GM12873 (cell line): ENCODE measurements around the gene PPP1R9A.

Experiments used
- CTCF ChIP-seq: IDR thresholded peaks from 2 replicates; pipeline ENCODE4 v1.5.1; 2012; ENCODE audit warnings: low read depth, mild to moderate bottlenecking, moderate library complexity, low read length, control low read depth; ENCODE audit not compliant: insufficient read depth; ENCODE audit errors: missing control alignments

Gene PPP1R9A

GRCh38 chr7:95303013-95303905, 395.9 kb downstream of the PPP1R9A start:
- no peak for TF ChIP-seq CTCF

- no peak for TF ChIP-seq CTCF
Observed at GRCh38 chr7:95304990-95305389, 397.6 kb downstream of the PPP1R9A start.

GRCh38 chr7:95309951-95310350, 402.6 kb downstream of the PPP1R9A start:
- TF ChIP-seq CTCF, result no peak

- no peak for TF ChIP-seq CTCF
Observed at GRCh38 chr7:95311389-95311788, 404.0 kb downstream of the PPP1R9A start.

GRCh38 chr7:95312561-95312960, 405.2 kb downstream of the PPP1R9A start:
- no peak for TF ChIP-seq CTCF

- TF ChIP-seq CTCF, result no peak
Observed at GRCh38 chr7:95316588-95316987, 409.2 kb downstream of the PPP1R9A start.

GRCh38 chr7:95317546-95317945, 410.2 kb downstream of the PPP1R9A start:
- TF ChIP-seq CTCF, result no peak
